Hepatocyte (in vitro differentiated cells): ENCODE data around the gene ZHX3.

ENCODE experiments used
- EZH2 ChIP-seq: fragments of 200-600 bp; sonication (generic); IDR thresholded peaks from 2 replicates; pipeline ENCODE4 v1.6.1; 2016; ENCODE audit warnings: antibody characterized with exemption, mild to moderate bottlenecking, borderline replicate concordance
- EZH2phosphoT487 ChIP-seq: fragments of 200-600 bp; sonication (generic); IDR thresholded peaks from one replicate; pipeline ENCODE4 v1.6.1; 2018; ENCODE audit warnings: antibody characterized with exemption, mild to moderate bottlenecking, low read depth, moderate library complexity; ENCODE audit not compliant: unreplicated experiment, severe bottlenecking
- TF ChIP-seq, protein P1 (sequence below): fragments of 200-600 bp; sonication (generic); IDR thresholded peaks from 2 replicates; pipeline ENCODE4 v1.5.1; 2016; ENCODE audit warnings: antibody characterized with exemption, mild to moderate bottlenecking; ENCODE audit not compliant: poor library complexity

DNA sequence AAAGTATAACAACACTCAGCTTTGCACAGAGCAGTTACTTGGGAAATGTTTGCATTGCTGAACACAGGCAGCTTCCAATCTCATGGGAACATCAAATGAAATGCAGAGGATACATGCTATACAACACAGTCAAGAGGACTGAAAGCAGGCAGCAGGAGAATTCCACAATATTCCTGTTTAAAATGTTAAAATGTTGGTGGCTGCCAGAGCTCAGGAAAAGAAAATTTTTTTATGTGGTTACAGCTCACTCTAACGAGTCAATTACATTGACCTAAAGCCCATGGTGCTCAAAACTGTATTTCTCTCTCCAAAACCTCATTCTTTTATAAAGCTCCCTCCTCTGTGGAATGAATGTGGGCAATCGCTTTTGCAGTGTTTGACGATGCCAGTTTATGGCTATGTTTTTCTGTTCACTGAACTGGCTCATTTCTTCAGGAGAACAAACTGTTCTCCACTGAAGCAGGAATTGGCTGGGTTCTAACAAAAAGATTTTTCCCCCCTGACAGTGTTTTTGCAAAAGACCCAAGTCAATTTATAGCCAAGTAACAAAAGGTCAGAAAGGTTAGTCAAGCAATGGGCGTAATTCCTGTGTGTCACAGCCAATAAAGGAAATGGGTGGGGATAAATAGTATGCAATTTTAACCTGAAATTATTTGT is 69.0 kb downstream of the ZHX3 start:
- TF ChIP-seq, protein P1, sequence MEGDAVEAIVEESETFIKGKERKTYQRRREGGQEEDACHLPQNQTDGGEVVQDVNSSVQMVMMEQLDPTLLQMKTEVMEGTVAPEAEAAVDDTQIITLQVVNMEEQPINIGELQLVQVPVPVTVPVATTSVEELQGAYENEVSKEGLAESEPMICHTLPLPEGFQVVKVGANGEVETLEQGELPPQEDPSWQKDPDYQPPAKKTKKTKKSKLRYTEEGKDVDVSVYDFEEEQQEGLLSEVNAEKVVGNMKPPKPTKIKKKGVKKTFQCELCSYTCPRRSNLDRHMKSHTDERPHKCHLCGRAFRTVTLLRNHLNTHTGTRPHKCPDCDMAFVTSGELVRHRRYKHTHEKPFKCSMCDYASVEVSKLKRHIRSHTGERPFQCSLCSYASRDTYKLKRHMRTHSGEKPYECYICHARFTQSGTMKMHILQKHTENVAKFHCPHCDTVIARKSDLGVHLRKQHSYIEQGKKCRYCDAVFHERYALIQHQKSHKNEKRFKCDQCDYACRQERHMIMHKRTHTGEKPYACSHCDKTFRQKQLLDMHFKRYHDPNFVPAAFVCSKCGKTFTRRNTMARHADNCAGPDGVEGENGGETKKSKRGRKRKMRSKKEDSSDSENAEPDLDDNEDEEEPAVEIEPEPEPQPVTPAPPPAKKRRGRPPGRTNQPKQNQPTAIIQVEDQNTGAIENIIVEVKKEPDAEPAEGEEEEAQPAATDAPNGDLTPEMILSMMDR: no peak
- TF ChIP-seq EZH2: no peak
- TF ChIP-seq EZH2phosphoT487: no peak
